IMR-90 (cell line): ENCODE data around the gene CTIF. TPM values are rescaled to one million over a fixed set of nuclear protein-coding genes. Genes with fewer than 3 reads are reported as not detected.
A peak's percentile ranks its signal among the peaks of the same experiment; 100 is the strongest.

Experiments used
- ATAC-seq: fragments of 200-7000 bp; cut with Tn5 transposase; 2 replicates; pipeline ENCODE4 v1.9.1; 2020; ENCODE audit warnings: low read depth, mild to moderate bottlenecking, moderate library complexity
- BruUV-seq: library from RNA; stranded (reverse); fragments of 400-500 nt; replicated peaks from 2 replicates; lab custom pipeline; 2021; lab: Mats Ljungman, UMichigan
- CTCF ChIA-PET: fragments of 300-600 bp; formaldehyde crosslinking; extraction: SDS; loops from one replicate; lab custom pipeline; 2021; ENCODE audit warnings: antibody characterized with exemption; lab: Yijun Ruan, JAX
- POLR2A ChIA-PET: fragments of 300-600 bp; sonication (Branson Sonifier 250); formaldehyde crosslinking; loops from one replicate; lab custom pipeline; 2022; ENCODE audit warnings: antibody characterized with exemption; ENCODE audit not compliant: unreplicated experiment; lab: Charles Lee
- DNase-seq: peaks from one replicate; pipeline ENCODE4 v3.0.0; 2013
- H2AFZ ChIP-seq: replicated peaks from 2 replicates; pipeline ENCODE3; 2013; ENCODE audit warnings: low read length, mild to moderate bottlenecking; ENCODE audit not compliant: poor library complexity
- H2AK5ac ChIP-seq: 2 replicates; pipeline ENCODE4 v1.6.1; 2013; ENCODE audit warnings: low read depth, low read length, inconsistent platforms
- H2AK9ac ChIP-seq: replicated peaks from 2 replicates; pipeline ENCODE3; 2013; ENCODE audit warnings: mild to moderate bottlenecking, low read depth, low read length, moderate library complexity; ENCODE audit not compliant: poor library complexity
- H2BK120ac ChIP-seq: 2 replicates; pipeline ENCODE4 v1.6.1; 2013; ENCODE audit warnings: low read depth, low read length, inconsistent platforms
- H2BK15ac ChIP-seq: 3 replicates; pipeline ENCODE4 v1.6.1; 2013; ENCODE audit warnings: low read depth, low read length, inconsistent platforms
- H2BK20ac ChIP-seq: 2 replicates; pipeline ENCODE4 v1.6.1; 2013; ENCODE audit warnings: low read depth, mild to moderate bottlenecking, inconsistent platforms, low read length, moderate library complexity
- H2BK5ac ChIP-seq: 2 replicates; pipeline ENCODE4 v1.6.1; 2013; ENCODE audit warnings: mild to moderate bottlenecking, low read depth, low read length, inconsistent platforms; ENCODE audit not compliant: poor library complexity, severe bottlenecking
- H3K14ac ChIP-seq: replicated peaks from 2 replicates; pipeline ENCODE4 v1.6.1; 2013; ENCODE audit warnings: low read depth, low read length, inconsistent platforms
- H3K18ac ChIP-seq: 2 replicates; pipeline ENCODE4 v1.6.1; 2013; ENCODE audit warnings: low read depth, low read length, control low read depth
- H3K23ac ChIP-seq: 2 replicates; pipeline ENCODE4 v1.6.1; 2013; ENCODE audit warnings: low read depth, low read length, inconsistent platforms
- H3K27ac ChIP-seq: 2 replicates; pipeline ENCODE4 v1.5.1; 2013; ENCODE audit warnings: mild to moderate bottlenecking, control low read depth, low read length; ENCODE audit not compliant: insufficient read depth
- H3K27me3 ChIP-seq: 2 replicates; pipeline ENCODE4 v1.6.1; 2013; ENCODE audit warnings: low read length; ENCODE audit not compliant: control insufficient read depth, insufficient read depth
- H3K36me3 ChIP-seq: 2 replicates; pipeline ENCODE4 v1.6.1; 2013; ENCODE audit warnings: low read length, mixed read lengths; ENCODE audit not compliant: control insufficient read depth, insufficient read depth
- H3K4ac ChIP-seq: 2 replicates; pipeline ENCODE4 v1.6.1; 2013; ENCODE audit warnings: low read depth, low read length, inconsistent platforms
- H3K4me1 ChIP-seq: 2 replicates; pipeline ENCODE4 v1.6.1; 2013; ENCODE audit warnings: low read length, mixed read lengths; ENCODE audit not compliant: control insufficient read depth, insufficient read depth
- H3K4me2 ChIP-seq: 2 replicates; pipeline ENCODE4 v1.6.1; 2013; ENCODE audit warnings: low read depth, mild to moderate bottlenecking, control low read depth, low read length, moderate library complexity
- H3K4me3 ChIP-seq: 2 replicates; pipeline ENCODE4 v1.5.1; 2013; ENCODE audit warnings: low read depth, mild to moderate bottlenecking, control low read depth, low read length, moderate library complexity; ENCODE audit not compliant: insufficient read depth
- H3K56ac ChIP-seq: 2 replicates; pipeline ENCODE4 v1.6.1; 2013; ENCODE audit warnings: low read length, inconsistent platforms; ENCODE audit not compliant: insufficient read depth; ENCODE audit errors: extremely low read depth
- H3K79me1 ChIP-seq, 2 experiments: 2 replicates each; pipeline ENCODE4 v1.6.1; 2013; ENCODE audit warnings: low read length in 2 of 2, inconsistent platforms in 1 of 2, low read depth in 1 of 2
- H3K9ac ChIP-seq: 2 replicates; pipeline ENCODE4 v1.6.1; 2013; ENCODE audit warnings: low read depth, low read length, control low read depth
- H3K9me1 ChIP-seq: 2 replicates; pipeline ENCODE4 v1.6.1; 2013; ENCODE audit warnings: low read length, inconsistent platforms; ENCODE audit not compliant: insufficient read depth
- H3K9me3 ChIP-seq: 2 replicates; pipeline ENCODE4 v1.6.1; 2013; ENCODE audit warnings: low read length; ENCODE audit not compliant: control insufficient read depth, insufficient read depth
- H4K20me1 ChIP-seq: 2 replicates; pipeline ENCODE4 v1.6.1; 2013; ENCODE audit warnings: low read length, inconsistent platforms; ENCODE audit not compliant: insufficient read depth
- H4K5ac ChIP-seq: 2 replicates; pipeline ENCODE4 v1.6.1; 2013; ENCODE audit warnings: mild to moderate bottlenecking, low read depth, low read length, control low read depth
- H4K8ac ChIP-seq, 2 experiments: 2 replicates each; pipeline ENCODE4 v1.6.1; 2013; ENCODE audit warnings: low read depth in 2 of 2, low read length in 2 of 2, control low read depth in 1 of 2, inconsistent platforms in 1 of 2
- H4K91ac ChIP-seq: 2 replicates; pipeline ENCODE4 v1.6.1; 2013; ENCODE audit warnings: low read depth, low read length, inconsistent platforms; ENCODE audit not compliant: insufficient read depth
- BHLHE40 ChIP-seq: fragments of 150-350 bp; IDR thresholded peaks from 2 replicates; pipeline ENCODE4 v1.6.1; 2016; ENCODE audit warnings: mild to moderate bottlenecking, low read depth, low read length
- CEBPB ChIP-seq: IDR thresholded peaks from 2 replicates; pipeline ENCODE4 v1.6.1; 2012; ENCODE audit warnings: low read depth, low read length, improper control_type of control experiment
- CHD1 ChIP-seq: IDR thresholded peaks from 2 replicates; pipeline ENCODE4 v1.6.1; 2012; ENCODE audit warnings: low read depth, low read length, improper control_type of control experiment
- CTCF ChIP-seq: conservative IDR thresholded peaks from 2 replicates; pipeline ENCODE4 v1.5.1; 2012; ENCODE audit warnings: mild to moderate bottlenecking, low read depth, low read length, improper control_type of control experiment
- ELK1 ChIP-seq: fragments of 150-350 bp; IDR thresholded peaks from 2 replicates; pipeline ENCODE4 v1.6.1; 2016; ENCODE audit warnings: low read depth, mild to moderate bottlenecking, low read length, moderate library complexity, borderline replicate concordance
- FOS ChIP-seq: fragments of 150-350 bp; IDR thresholded peaks from 2 replicates; pipeline ENCODE4 v1.6.1; 2016; ENCODE audit warnings: low read depth, low read length
- MAFK ChIP-seq: IDR thresholded peaks from 2 replicates; pipeline ENCODE4 v1.6.1; 2012; ENCODE audit warnings: low read depth, low read length, improper control_type of control experiment
- MAZ ChIP-seq: IDR thresholded peaks from 2 replicates; pipeline ENCODE4 v1.6.1; 2012; ENCODE audit warnings: low read depth, mild to moderate bottlenecking, low read length, improper control_type of control experiment, moderate library complexity, borderline replicate concordance
- MXI1 ChIP-seq: IDR thresholded peaks from 2 replicates; pipeline ENCODE4 v1.6.1; 2012; ENCODE audit warnings: low read depth, mild to moderate bottlenecking, low read length, moderate library complexity, borderline replicate concordance
- NFE2L2 ChIP-seq: fragments of 150-350 bp; IDR thresholded peaks from 2 replicates; pipeline ENCODE4 v1.6.1; 2016; ENCODE audit warnings: low read depth, mild to moderate bottlenecking, low read length
- POLR2A ChIP-seq: IDR thresholded peaks from 2 replicates; pipeline ENCODE4 v1.6.1; 2012; ENCODE audit warnings: mild to moderate bottlenecking, low read depth, low read length
- RAD21 ChIP-seq: IDR thresholded peaks from 2 replicates; pipeline ENCODE4 v1.6.1; 2012; ENCODE audit warnings: low read length, improper control_type of control experiment
- RCOR1 ChIP-seq: IDR thresholded peaks from 2 replicates; pipeline ENCODE4 v1.6.1; 2012; ENCODE audit warnings: mild to moderate bottlenecking, low read length, improper control_type of control experiment; ENCODE audit not compliant: insufficient replicate concordance
- RFX5 ChIP-seq: IDR thresholded peaks from 2 replicates; pipeline ENCODE4 v1.8.0; 2012; ENCODE audit warnings: low read depth, mild to moderate bottlenecking, low read length, moderate library complexity
- SMC3 ChIP-seq: fragments of 150-350 bp; IDR thresholded peaks from 2 replicates; pipeline ENCODE4 v1.6.1; 2016; ENCODE audit warnings: low read depth, mild to moderate bottlenecking, antibody characterized with exemption, low read length, moderate library complexity
- USF2 ChIP-seq: fragments of 150-350 bp; IDR thresholded peaks from 2 replicates; pipeline ENCODE4 v1.6.1; 2017; ENCODE audit warnings: mild to moderate bottlenecking, antibody characterized with exemption, low read length, low read depth
- WGBS, 2 experiments: methylation state at CpG; one replicate each; pipeline versions ENCODE4 v1.1.5 to v1.1.7; 2013; ENCODE audit warnings: missing lambda C conversion rate in 2 of 2; ENCODE audit not compliant: insufficient read length in 1 of 2; ENCODE audit errors: extremely low coverage in 2 of 2; 5-methylcytosine and 5-hydroxymethylcytosine counted together
- dilution Hi-C: fragments of 300-500 bp; cut with HindIII; formaldehyde crosslinking; loops from one replicate; pipeline ENCODE4 v1.14.3; 2018; ENCODE audit warnings: low sequenced_read_pairs; ENCODE audit not compliant: unreplicated experiment
- in situ Hi-C: fragments of 300-500 bp; cut with MboI; formaldehyde crosslinking; loops from 3 replicates; pipeline ENCODE4 v1.14.3; 2019; ENCODE audit warnings: low sequenced_read_pairs, inconsistent platforms, mixed read lengths
- intact Hi-C: fragments of 100-400 bp; cut with micrococcal nuclease; formaldehyde crosslinking; loops from 2 replicates; pipeline ENCODE4 v1.10.0; 2022
- polyA plus RNA-seq, 3 experiments: library from polyadenylated mRNA; depleted of rRNA; stranded (reverse); fragments of >200 nt; gene quantifications; 2 replicates each; pipeline ENCODE4 v1.2.3, GENCODE V29; 2012; ENCODE audit warnings: low replicate concordance in 1 of 3
- total RNA-seq: library from RNA; depleted of rRNA; stranded (reverse); fragments of >200 nt; gene quantifications from 2 replicates; pipeline ENCODE4 v1.2.3, GENCODE V29; 2012

The CTIF gene
- total and polyA plus RNA-seq, 2 of the 4 experiments (the other 2 are of a cell fraction), result 25.1 to 57.0 TPM

GRCh38 chr18:48564139-48564538 lies 25.3 kb downstream of the CTIF start:
- H3K36me3 ChIP-seq, result peaks cover 3% of the 10 kb centered on the region; the same call in 1 of the 2 replicates
- H3K23ac ChIP-seq, result peak overlapping the region; percentile 59; the same call in 1 of the 2 replicates
- dilution Hi-C loops (no loop called here), intact Hi-C loops (no loop called here), in situ Hi-C loops (no loop called here)
- H2BK15ac ChIP-seq, result no peak overlapping the region
- DNase-seq (no peak), ATAC-seq (no peak)
- 0 out of 2 replicates have a peak overlapping the region, but pooled peaks have one; percentile 23 for H3K18ac ChIP-seq
- H4K5ac ChIP-seq, result no peak overlapping the region
- no peak overlapping the region for H3K4me3 ChIP-seq
- H3K9me1 ChIP-seq, result peaks cover 31% of the 10 kb centered on the region
- peaks cover 3% of the 10 kb centered on the region for H3K9me3 ChIP-seq
- no peak overlapping the region for H2AK9ac ChIP-seq
- H3K27ac ChIP-seq, result peak overlapping the region; percentile 29; the same call in 1 of the 2 replicates
- ChIA-PET CTCF (interaction anchor here (0.6 to 0.7 kb wide), 2 partner anchors 28 to 162 kb away, joined by 3 read pairs; no protein-coding TSS in a partner anchor), POLR2A (no interaction called here)
- no peak overlapping the region for H3K9ac ChIP-seq
- H3K14ac ChIP-seq, result peak overlapping the region; percentile 66
- H2BK120ac ChIP-seq, result peak overlapping the region; percentile 44
- no peak overlapping the region; the same call in 1 of the 2 replicates for H3K56ac ChIP-seq
- H2BK5ac ChIP-seq, result peak overlapping the region; percentile 5
- peak overlapping the region; percentile 33; the same call in 1 of the 2 replicates for H4K91ac ChIP-seq
- BruUV-seq, result no TSS peak
- H4K8ac ChIP-seq, result no peak overlapping the region
- peak overlapping the region; percentile 45; the same call in 1 of the 2 replicates for H2BK20ac ChIP-seq
- H3K79me1 ChIP-seq, result peaks cover 55 to 95% of the 10 kb centered on the region in 2 experiments
- H2AFZ ChIP-seq, result no peak overlapping the region
- peak overlapping the region; percentile 82 for H3K4ac ChIP-seq
- peaks cover 88% of the 10 kb centered on the region for H4K20me1 ChIP-seq
- H3K27me3 ChIP-seq, result no peaks in the 10 kb centered on the region
- WGBS, 2 experiments, result 80% methylated on average over 1 of the region's 8 CpGs; no CpG with 5 or more reads in 1 of the 2 experiments
- TF ChIP-seq MAFK (no peak), FOS (no peak), CTCF (no peak), RFX5 (no peak), SMC3 (no peak), MAZ (no peak), RCOR1 (no peak), RAD21 (no peak), ELK1 (no peak), BHLHE40 (no peak), NFE2L2 (no peak), POLR2A (no peak), USF2 (no peak), CEBPB (no peak), MXI1 (no peak), CHD1 (no peak)
- peaks cover 16% of the 10 kb centered on the region for H3K4me1 ChIP-seq
- no peak overlapping the region for H3K4me2 ChIP-seq
- peak overlapping the region; percentile 62 for H2AK5ac ChIP-seq
